Stimulated activated CD4-positive, alpha-beta T cell treated with anti-CD3 and anti-CD28 coated beads, Interleukin-12 subunit alpha, Interleukin-12 subunit beta, amount 100 ng/mL, for 48 hours (primary cell): Measurements from ENCODE around the gene APBB1IP.
"Not testable (repeated sequence)": the region's sequence is repeated elsewhere in the genome, so short reads cannot be mapped to it uniquely, and the experiment has no call there.

Source experiments
- DNase-seq, 3 donors: peaks; one replicate each; pipeline ENCODE4 v3.0.0-alpha.2; 2020; ENCODE audit warnings: low read depth in 2 of 3, low spot score in 1 of 3

Gene APBB1IP

GRCh38 chr10:26474845-26475244, 36.7 kb downstream of the APBB1IP start:
- not testable (repeated sequence) for DNase-seq

- no peak for DNase-seq
These were observed 37.2 kb downstream of the APBB1IP start for GRCh38 chr10:26475386-26475785.

- no peak for DNase-seq
These were observed 39.4 kb downstream of the APBB1IP start for GRCh38 chr10:26477501-26477900.

DNA sequence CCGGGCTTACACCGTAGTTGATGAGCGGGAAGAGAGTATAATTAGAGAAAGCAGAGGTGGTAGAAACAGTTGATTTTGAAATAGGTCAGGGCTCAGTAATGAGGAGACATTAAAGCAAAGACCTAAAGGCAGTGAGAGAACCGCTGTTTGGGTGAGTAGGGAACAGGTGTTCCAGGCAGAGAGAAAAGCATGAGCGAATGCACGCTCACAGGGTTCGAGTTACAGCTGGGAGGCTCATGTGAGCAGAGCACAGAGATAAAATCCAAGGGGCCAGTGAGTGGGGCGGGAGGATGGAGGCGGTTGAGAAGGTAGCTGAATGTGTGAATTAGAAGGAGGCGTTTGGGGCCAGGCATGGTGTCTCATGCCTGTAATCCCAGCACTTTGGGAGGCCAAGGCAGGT, 39.9 kb downstream of the APBB1IP start:
- no peak for DNase-seq

GRCh38 chr10:26479766-26480492, 41.8 kb downstream of the APBB1IP start:
- DNase-seq, result no peak

DNA sequence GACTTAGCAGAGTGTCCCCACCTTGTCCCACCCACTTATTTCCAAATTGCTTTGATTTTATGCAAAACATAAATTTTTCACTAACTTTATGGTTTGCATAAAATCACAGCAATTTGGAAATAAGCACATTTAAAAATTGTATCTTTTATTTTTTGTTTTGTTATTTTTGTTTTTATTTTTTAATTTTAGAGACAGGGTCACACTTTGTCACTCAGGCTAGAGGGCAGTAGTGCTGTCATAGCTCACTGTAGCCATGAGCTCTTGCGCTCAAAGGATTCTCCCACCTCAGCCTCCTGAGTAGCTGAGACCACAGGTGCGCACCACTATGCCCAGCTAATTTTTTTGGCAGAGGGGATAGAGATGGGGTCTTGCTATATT, 43.2 kb downstream of the APBB1IP start:
- DNase-seq, result no peak

GRCh38 chr10:26481914-26482550, 43.9 kb downstream of the APBB1IP start:
- DNase-seq, result no peak

- no peak for DNase-seq
These were observed 45.4 kb downstream of the APBB1IP start for GRCh38 chr10:26483554-26483953.

- no peak for DNase-seq
These were observed 47.2 kb downstream of the APBB1IP start for GRCh38 chr10:26485150-26485941.

DNA sequence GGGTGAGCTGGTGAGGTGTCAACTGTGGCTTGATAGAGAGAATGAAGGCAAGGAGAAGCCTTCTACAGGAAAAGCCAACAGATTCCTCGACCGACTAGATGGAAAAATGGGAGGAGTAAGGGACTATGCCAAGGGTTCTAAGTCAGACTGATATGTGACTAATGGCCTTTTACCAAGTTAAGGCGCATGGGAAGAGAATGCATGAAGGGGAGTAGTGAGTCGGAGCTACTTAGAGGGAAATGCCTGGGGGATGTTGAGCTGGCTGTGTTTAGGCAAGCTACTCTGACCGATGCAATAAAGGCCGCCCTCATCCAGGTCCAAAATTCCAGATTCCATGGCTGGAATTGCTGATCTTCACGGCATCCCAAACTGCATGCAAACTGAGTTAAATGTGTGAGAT, 48.2 kb downstream of the APBB1IP start:
- no peak for DNase-seq

- peak; percentile 55 to 72 (median 61) for DNase-seq
These were observed 49.1 kb downstream of the APBB1IP start for GRCh38 chr10:26486990-26487850.

- DNase-seq, result no peak
These were observed 50.2 kb downstream of the APBB1IP start for GRCh38 chr10:26488344-26488743.

DNA sequence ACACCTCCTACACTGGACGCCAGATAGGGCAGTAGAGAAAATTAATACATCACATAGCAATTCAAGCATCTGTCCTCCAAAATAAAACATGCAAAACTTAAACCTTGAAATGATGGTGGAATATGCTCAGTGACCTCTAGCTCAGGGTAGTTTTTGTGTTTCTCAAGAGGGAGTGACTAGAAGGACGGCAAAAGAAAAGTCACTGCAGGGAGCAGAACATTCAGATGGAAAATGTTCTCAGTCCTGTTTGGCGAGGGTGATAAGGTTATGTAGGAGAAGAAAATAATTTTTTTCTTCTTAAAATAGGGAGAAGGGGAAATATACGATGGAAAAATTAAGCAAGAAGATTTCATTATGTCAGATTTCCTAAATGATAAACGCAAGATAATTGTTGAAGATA, 50.9 kb downstream of the APBB1IP start:
- no peak for DNase-seq

- not testable (repeated sequence) for DNase-seq
These were observed 52.2 kb downstream of the APBB1IP start for GRCh38 chr10:26490367-26490766.

- no peak for DNase-seq
These were observed 53.1 kb downstream of the APBB1IP start for GRCh38 chr10:26491276-26491675.

GRCh38 chr10:26491934-26492333, 53.8 kb downstream of the APBB1IP start:
- no peak for DNase-seq

DNA sequence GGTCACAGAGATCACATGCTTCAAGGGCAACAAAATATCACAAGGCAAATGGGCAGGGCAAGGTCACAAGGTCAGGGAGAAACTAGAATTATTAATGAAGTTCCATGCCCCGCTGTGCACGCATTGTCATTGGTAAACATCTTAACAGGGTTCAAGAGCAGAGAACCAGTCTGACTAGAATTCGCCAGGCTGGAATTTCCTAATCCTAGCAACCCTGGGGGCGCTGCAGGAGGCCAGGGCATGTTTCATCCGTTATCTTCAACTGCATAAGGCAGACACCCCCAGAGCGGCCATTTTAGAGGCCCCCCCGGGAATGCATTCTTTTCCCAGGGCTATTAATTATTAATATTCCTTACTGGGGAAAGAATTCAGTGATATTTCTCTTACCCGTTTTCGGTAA, 54.6 kb downstream of the APBB1IP start:
- not testable (repeated sequence) for DNase-seq

DNA sequence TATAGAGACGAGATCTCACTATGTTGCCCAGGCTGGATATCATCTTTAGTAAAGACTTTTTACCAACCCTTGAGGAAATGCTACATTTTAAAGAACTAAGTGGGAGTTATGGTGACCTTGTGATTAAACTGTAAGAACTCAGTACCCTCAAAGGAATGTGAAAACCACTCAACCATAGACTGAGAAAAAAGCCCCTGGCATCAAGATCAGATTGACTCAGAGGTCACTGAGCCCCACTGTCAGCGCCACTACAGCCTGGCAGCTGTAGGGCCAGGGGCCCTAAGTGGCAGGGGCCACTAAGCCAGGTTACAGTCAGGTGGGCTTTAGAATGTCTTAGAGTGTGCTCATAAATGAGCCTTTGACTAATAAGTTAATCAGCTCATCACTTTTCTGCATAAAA, 55.9 kb downstream of the APBB1IP start:
- no peak for DNase-seq

DNA sequence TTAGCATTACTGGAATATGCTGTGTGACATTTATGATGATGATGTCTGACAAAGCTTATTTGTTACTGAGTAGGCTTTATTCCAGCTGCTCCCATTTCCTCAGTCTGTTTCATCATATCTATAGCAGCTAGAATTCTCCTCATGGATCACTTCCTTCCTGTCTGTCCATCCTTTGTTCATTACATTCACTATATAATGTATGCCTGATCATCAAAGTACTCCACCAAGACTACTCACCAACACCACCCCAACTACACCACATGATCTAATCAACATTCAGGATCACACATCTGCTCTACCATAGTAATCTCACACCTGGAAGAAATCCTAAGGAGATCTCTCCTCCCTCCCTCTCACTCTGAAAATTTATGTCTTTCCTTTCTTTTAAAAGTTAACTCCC, 61.3 kb downstream of the APBB1IP start:
- no peak for DNase-seq

DNA sequence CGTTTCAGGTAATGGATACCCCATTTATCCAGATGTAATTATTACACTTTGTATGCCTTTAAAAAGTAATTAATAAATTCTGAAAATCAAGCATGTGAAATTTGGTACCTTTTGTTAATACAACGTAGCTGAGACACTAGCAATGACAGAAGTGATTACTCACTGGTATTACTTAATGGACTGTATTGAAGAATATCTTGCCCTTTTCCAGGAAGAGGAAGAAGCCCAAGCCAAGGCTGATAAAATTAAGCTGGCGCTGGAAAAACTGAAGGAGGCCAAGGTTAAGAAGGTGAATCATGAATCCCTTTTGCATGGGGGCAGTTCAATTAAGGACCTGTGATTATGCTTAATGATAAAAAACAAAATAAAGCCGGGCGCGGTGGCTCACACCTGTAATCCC, 64.8 kb downstream of the APBB1IP start:
- no peak for DNase-seq

GRCh38 chr10:26503911-26504310, 65.8 kb downstream of the APBB1IP start:
- no peak for DNase-seq
